H54 (cell line): ENCODE data around the gene NELFE.
"Not testable (repeated sequence)": the region's sequence is repeated elsewhere in the genome, so short reads cannot be mapped to it uniquely, and the experiment has no call there.

Experiments used
- DNase-seq: peaks from one replicate; pipeline ENCODE4 v3.0.0; 2011; ENCODE audit warnings: low spot score, mixed read lengths; ENCODE audit not compliant: insufficient read length
- FAIRE-seq: peaks from 3 replicates; lab custom pipeline; 2011; peaks lifted over from hg19 to GRCh38; lab: Jason Lieb, UNC
- POLR2A ChIP-seq: IDR thresholded peaks from 2 replicates; pipeline ENCODE4 v1.6.1; 2011; ENCODE audit warnings: low read depth, mild to moderate bottlenecking, low read length

The NELFE gene

DNA sequence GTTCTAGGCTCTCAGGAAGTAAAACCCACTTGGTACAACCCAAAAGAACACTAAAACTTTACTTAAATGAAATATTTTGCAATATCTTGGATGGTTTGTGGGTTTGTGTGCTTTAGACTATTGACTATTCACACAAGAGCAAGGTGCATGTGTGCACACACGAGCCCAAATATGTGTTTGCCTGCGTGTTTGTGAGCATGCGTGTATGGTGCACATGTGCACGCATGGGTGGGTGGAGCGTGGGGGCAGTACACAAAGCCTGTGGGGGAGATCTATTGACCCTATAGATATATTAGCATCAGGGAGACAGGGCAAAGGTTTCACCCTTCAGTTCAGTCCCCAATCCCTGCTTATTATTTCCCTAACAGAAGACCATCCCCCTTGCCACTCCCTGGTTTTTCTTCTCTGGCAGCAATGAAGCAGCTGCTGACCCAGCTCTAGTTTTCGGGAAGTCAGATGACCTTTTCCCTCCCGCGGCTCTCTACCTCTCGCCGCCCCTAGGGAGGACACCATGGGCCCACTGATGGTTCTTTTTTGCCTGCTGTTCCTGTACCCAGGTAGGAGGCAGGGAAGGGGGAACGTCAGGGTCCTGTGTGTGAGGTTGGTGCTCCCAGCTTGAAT is 31.4 kb downstream of the NELFE start, which contains the start of gene C2:
TSS of gene C2 (plus strand) at position 476 of the 621 bp plus-strand sequence. CDS start at position 512, 36 bp downstream.
- no peak for TF ChIP-seq POLR2A
- no peak for DNase-seq
- FAIRE-seq, result no peak

DNA sequence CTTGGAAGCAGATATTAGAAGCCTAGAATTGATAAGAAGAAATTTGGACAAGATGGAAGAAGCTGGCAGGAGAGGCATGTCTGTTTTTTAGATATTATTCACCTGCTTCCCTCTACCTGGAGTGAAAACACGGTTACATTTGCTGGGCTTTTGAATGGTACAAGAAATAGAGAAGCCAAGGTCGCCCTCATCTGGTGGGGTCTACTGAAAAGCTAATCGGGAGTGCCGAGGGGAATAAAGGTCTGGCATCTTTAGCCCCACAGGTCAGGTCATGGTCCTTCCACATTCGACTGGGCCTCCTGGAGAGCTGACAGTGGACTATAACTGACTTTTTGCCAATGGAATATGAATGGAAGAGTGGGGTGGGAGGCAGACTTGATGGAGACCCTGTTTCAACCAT is 35.8 kb downstream of the NELFE start:
- no peak for FAIRE-seq
- DNase-seq, result no peak
- no peak for TF ChIP-seq POLR2A

DNA sequence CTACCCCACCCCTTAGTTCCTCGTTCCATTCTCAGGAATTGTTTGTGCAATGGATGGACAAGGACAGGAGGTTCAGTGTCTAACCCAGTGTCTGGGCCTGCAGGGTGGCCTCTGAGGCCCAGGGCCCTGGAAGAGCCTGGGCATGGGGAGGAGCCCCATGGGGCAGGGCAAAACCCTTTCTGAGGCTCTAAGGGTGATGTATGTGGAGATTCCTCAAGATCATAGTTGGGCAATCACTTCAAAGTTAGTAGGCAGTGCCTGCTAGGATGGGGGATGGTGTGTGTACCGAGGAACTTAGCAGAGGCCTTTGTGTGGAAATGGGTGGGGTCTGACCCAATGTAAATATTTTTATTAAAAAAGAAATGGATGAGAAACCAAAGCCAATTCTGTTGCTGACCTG is 38.0 kb downstream of the NELFE start:
- FAIRE-seq, result no peak
- DNase-seq, result no peak
- TF ChIP-seq POLR2A, result no peak

DNA sequence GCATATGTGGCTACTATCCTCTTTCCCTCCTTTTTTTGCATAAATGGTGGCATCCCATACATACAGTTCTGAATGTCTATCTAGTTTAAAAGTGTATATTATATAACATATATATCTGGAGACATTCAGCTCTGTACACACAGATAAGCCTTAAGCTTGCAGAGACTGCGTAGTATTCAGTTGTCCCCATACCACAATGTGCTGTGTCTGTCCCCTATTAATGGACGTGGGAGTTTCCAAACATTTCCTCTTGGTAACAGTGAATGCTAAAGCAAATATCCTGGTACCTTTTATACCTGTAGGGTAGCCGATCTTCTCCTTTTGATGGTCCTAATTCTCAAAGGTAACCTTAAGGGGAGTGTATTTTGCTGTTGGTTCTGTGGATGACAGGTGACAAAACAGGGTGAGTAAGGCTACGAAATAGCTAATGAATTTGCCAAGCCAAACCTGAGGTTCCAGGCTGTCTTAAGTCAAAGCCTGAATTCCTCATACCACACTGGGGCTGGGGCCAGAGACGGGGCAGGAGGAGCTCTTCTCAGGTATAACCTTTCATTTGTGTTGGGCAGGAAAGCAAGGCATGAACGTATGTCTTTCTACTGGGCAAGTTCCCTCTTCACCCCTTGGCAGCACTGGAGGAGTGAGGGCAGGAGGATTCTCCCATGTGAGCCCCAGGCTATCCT is 39.0 kb downstream of the NELFE start:
- TF ChIP-seq POLR2A, result no peak
- no peak for FAIRE-seq

DNA sequence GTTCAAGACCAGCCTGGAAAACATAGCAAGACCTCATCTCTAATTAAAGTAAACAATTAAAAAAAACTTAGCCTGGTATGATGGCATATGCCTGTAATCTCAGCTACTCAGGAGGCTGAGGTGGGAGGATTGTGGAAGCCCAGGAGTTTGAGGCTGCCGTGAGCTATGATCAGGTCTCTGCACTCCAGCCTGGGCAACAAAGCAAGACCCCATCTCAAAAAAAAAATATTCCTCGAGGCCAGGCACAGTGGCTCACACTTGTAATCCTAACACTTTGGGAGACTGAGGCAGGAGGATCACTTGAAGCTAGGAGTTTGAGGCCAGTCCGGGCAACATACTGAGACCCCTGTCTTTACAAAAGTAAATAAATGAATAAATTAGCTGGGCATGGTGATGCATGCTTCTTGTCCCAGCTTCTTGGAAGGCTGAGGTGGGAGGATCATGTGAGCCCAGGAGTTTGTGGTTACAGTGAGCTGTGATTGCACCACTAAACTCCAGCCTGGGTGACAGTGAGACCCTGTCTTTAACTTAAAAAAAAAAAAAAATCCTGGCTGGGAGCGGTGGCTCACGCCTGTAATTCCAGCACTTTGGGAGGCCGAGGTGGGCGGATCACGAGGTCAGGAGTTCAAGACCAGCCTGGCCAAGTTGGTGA is 40.6 kb downstream of the NELFE start:
- FAIRE-seq (no peak), DNase-seq (no peak)
- TF ChIP-seq POLR2A, result no peak

More for the DNA sequence above, 39.0 kb downstream of the NELFE start:
- DNase-seq, result no peak

DNA sequence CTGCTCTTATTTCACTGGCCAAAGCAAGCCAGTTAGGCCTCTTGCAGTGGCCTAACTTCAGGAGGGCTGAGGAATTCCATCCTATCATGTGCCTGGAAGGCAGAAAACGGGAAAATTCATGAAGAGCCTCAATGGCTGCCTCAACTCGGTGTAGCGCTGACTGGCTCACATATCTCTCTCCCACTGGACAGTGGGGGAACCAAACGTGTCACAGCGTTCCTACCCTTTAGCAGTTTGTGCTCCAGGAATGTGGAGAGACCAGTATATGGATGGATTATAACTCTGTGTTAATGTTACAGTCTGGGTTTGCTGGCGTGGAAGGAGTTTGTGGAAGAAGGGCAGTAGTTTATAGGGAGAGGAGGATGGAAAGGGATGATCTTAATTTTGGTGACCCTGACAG is 43.0 kb downstream of the NELFE start:
- no peak for FAIRE-seq
- no peak for TF ChIP-seq POLR2A
- DNase-seq, result no peak

DNA sequence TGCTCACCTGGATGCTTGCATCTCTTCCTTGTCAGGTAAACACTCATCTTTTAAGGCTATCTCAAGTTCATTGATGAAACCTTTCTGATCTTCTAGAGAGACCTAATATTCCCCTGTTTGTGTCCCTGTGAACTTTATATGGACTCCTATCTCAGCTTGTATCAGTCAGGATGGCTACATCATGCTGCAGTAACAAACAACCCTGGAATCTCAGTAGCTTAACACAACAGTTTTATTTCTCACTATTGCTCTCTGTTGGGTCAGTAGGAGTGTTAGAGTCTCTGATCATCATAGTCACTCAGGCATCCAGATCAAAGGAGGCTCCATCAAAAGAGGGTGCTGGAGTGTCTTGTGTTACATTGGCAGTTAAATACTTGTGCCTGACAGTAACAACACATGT is 43.4 kb downstream of the NELFE start:
- TF ChIP-seq POLR2A, result no peak
- FAIRE-seq (no peak), DNase-seq (no peak)

DNA sequence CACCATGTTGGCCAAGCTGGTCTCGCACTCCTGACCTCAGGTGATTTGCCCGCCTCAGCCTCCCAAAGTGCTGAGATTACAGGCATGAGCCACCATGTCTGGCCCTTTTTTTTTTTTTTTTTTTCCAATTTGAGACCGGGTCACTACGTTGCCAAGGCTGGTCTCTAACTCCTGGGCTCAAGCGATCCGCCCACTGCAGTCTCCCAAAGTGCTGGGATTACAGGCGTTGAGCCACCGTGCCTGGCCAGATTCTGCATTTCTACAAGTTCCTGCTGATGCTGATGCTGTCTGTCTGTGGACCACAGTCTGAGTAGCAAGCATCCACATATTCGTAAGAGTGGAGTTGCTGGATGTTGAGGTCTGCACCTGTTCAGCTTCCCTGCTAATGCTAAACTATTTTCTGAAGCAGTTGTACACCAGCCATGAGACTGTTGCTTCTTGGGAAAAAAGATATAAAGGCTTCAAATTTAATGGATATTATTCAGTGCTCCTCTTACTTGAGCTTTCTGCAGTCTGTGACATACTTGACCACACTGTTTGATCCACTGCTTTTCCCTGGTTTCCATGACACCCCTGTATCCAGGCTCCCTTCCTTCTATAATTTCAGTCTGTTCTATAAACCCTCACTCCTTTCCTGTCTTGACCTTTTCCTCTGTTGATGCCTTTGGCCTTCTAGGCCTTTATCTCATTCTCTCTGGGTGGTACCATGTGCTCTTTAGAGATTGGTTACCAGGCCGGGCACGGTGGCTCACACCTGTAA is 46.8 kb downstream of the NELFE start:
- no peak for DNase-seq
- no peak for TF ChIP-seq POLR2A
- FAIRE-seq, result no peak

DNA sequence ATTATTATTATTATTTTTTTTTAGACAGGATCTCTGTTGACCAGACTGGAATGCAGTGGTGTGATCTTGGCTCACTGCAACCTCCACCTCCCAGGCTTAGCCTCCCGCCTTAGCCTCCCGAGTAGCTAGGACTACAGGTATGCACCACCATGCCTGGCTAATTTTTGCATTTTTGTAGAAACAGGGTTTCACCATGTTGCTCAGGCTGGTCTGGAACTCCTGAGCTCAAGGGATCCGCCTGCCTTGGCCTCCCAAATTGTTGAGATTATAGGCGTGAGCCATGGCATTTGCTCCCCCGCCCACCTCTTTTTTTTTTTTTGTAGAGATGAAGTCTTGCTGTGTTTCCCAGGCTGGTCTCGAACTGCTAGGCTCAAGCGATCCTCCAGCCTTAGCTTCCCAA is 49.5 kb downstream of the NELFE start:
- DNase-seq, FAIRE-seq: not testable (repeated sequence)

DNA sequence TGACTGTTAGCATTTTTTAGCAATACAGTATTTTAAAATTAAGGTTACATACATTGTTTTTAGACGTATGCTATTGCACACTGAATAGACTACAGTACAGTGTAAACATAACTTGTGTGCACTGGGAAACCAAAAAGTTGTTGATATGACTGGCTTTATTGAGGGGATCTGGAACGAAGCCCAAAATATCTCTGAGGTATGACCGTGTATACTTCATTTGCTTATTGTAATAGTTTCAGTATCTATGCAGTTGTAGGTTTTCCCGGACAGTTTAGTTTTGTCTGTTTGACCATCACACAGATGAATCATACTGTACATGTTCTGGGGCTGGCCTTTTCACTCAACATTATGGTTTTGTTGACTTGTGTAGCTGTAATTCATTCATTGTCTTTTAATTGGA is 50.0 kb downstream of the NELFE start:
- DNase-seq (peak; percentile 44), FAIRE-seq (no peak)
- no peak for TF ChIP-seq POLR2A

DNA sequence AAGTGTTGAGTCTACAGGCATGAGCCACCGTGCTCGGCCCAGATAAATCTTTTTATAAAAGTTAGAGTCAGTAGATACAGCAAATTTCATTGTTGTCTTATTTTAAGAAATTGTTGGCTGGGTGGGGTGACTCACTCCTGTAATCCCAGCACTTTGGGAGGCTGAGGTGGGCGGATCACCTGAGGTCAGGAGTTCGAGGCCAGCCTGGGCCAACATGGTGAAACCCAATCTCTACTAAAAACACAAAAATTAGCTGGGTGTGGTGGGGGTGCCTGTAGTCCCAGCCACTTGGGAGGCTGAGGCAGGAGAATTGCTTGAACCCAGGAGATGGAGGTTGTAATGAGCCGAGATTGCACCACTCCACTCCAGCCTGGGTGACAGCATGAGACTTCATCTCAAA is 50.5 kb downstream of the NELFE start:
- not testable (repeated sequence) for FAIRE-seq, DNase-seq

DNA sequence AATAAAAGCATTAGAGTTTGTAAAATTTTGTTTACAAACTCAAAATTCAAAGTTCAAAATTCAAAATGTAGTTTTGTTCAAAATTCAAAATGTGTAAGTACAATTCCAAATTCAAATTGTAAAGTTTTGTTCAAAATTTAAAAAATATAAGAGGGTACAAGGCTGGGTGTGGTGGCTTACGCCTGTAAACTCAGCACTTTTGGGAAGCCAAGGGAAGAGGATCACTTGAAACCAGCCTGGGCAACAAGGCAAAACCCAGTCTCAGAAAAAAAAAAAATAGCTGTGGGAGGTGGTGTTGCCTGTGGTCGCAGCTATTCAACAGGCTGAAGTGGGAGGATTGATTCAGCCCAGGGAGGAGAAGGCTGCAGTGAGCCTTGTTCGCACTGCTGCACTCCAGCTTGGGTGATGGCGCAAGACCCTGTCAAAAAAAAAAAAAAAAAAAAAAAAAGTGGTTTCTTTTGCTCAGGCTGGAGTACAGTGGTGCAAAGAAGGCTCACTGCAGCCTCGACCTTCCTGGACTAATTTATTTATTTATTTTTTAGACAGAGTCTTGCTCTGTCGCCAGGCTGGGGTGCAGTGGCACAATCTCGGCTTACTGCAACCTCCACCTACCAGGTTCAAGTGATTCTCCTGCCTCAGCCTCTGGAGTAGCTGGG is 51.5 kb downstream of the NELFE start:
- no peak for TF ChIP-seq POLR2A
- DNase-seq (no peak), FAIRE-seq (no peak)

DNA sequence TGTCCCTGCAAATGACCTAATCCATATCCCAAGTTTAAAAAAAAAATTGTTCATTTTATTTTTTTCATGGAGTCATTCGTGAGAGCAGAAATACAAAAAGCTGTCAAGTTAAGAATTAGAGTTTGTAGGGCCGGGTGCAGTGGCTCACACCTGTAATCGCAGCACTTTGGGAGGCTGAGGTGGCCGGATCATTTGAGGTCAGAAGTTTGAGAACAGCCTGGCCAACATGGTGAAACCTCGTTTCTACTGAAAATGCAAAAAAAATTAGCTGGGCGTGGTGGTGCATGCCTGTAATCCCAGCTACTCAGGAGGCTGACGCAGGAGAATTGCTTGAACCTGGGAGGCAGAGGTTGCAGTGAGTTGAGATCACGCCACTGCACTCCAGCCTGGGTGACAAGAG is 52.0 kb downstream of the NELFE start:
- not testable (repeated sequence) for DNase-seq, FAIRE-seq

DNA sequence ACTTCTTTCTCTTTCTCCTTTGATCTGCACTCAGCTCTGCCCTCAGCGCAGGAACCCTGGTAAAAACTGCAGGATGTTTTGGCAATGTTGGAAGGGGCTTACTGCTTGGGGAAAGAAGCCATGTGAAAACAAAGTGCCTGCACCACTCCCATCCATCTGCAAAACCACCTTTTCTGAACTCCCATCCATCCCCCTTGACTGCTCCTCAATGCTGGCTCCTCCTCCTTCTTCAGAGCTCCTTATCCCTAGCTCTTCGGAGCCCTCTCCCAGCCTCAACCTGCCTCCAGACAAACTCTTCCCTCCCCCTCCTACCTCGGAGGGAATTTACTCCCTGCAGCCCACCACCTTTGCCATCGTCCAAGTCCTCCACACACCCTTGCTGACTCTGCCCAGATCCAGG is 52.6 kb downstream of the NELFE start:
- DNase-seq, result no peak
- no peak for TF ChIP-seq POLR2A
- FAIRE-seq, result no peak
